Transverse colon (tissue), 4 donors: ENCODE results near the gene ATOSB.

Source experiments
- CTCF ChIP-seq, 5 experiments: fragments of 200-600 bp in 3 of 5; fragments of 450-650 bp in 2 of 5; sonication (generic) in 3 of 5; IDR thresholded peaks; 1 replicate in 2 of 5; 2 replicates in 3 of 5; pipeline ENCODE4 v1.5.1; 2016 to 2017; ENCODE audit warnings: antibody characterized with exemption in 5 of 5, inconsistent platforms in 3 of 5, mild to moderate bottlenecking in 2 of 5, moderate library complexity in 1 of 5
- POLR2A ChIP-seq: fragments of 450-650 bp; IDR thresholded peaks from one replicate; pipeline ENCODE4 v1.6.1; 2016; ENCODE audit warnings: antibody characterized with exemption, mild to moderate bottlenecking, moderate library complexity
- POLR2AphosphoS5 ChIP-seq, 3 donors: sonication (generic); formaldehyde crosslinking; IDR thresholded peaks; one replicate each; pipeline ENCODE4 v1.6.1; 2016; ENCODE audit warnings: antibody characterized with exemption in 3 of 3

GRCh38 chr9:35060548-35061207, 55.0 kb downstream of the ATOSB start:
- TF ChIP-seq CTCF (IDR thresholded peaks at IDR 0.05): no peak
- TF ChIP-seq POLR2A: no peak
- no peak for TF ChIP-seq POLR2AphosphoS5 (IDR thresholded peaks at IDR 0.05)
